Measurements from ENCODE around the gene SETD2. TPM values are rescaled to one million over a fixed set of nuclear protein-coding genes. Genes with fewer than 3 reads are reported as not detected.
"Not testable (repeated sequence)": the region's sequence is repeated elsewhere in the genome, so short reads cannot be mapped to it uniquely, and the experiment has no call there.

Gene SETD2
- total RNA-seq, 2 experiments from 2014 or later, result 55.7 to 74.5 TPM

DNA sequence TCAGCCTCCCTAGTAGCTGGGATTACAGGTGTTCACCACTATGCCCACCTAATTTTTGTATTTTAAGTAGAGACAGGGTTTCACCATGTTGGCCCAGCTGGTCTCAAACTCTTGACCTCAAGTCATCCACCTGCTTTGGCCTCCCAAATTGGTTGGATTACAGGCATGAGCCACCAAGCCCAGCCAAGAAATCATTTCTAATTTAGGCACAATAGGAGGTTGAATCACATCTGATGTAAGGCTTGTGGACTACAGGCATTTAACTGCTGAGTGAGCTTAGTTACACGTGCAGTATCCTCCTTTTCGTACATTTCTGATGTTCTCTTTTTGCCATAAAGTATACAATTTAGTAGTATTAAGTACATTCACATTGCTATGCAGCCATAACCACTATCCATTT lies 31.1 kb upstream of the SETD2 start:
- Histone ChIP-seq H3K36me3 (ENCODE audit: insufficient read depth, low read length) (no peaks in the 10 kb centered on the region), H4K20me1 (ENCODE audit: insufficient read depth, low read length) (no peaks in the 10 kb centered on the region), H2AFZ (ENCODE audit: low read length) (no peak overlapping the region), H3K4me3 (ENCODE audit: low read depth, low read length, poor library complexity, severe bottlenecking) (no peak overlapping the region), H3K9me3 (ENCODE audit: low read length) (no peaks in the 10 kb centered on the region), H3K4me2 (ENCODE audit: low read length) (no peak overlapping the region), H3K4me1 (ENCODE audit: insufficient read depth, low read length, poor library complexity, severe bottlenecking) (no peaks in the 10 kb centered on the region), H3K79me2 (ENCODE audit: insufficient read depth, low read depth, low read length) (no peaks in the 10 kb centered on the region), H3K27ac (ENCODE audit: low read depth, low read length, poor library complexity, severe bottlenecking) (no peak overlapping the region), H3K9me2 (ENCODE audit: insufficient read depth, low read length) (no peaks in the 10 kb centered on the region)
- no TSS peak for BruUV-seq (replicated peaks)
- TF ChIP-seq, protein P1, sequence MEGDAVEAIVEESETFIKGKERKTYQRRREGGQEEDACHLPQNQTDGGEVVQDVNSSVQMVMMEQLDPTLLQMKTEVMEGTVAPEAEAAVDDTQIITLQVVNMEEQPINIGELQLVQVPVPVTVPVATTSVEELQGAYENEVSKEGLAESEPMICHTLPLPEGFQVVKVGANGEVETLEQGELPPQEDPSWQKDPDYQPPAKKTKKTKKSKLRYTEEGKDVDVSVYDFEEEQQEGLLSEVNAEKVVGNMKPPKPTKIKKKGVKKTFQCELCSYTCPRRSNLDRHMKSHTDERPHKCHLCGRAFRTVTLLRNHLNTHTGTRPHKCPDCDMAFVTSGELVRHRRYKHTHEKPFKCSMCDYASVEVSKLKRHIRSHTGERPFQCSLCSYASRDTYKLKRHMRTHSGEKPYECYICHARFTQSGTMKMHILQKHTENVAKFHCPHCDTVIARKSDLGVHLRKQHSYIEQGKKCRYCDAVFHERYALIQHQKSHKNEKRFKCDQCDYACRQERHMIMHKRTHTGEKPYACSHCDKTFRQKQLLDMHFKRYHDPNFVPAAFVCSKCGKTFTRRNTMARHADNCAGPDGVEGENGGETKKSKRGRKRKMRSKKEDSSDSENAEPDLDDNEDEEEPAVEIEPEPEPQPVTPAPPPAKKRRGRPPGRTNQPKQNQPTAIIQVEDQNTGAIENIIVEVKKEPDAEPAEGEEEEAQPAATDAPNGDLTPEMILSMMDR (conservative IDR thresholded peaks at IDR 0.05; ENCODE audit: low read length), result no peak
- no peak for TF ChIP-seq EZH2phosphoT487 (IDR thresholded peaks at IDR 0.05; ENCODE audit: borderline replicate concordance, low read depth, low read length)
- no peak for DNase-seq (ENCODE audit: low spot score)
- CTCF ChIA-PET (ENCODE audit: unreplicated experiment), result no interaction called here
- intact Hi-C loops (cut with micrococcal nuclease; ENCODE audit: unreplicated experiment), result no loop called here
- POLR2A ChIA-PET, result interaction anchor here (1.3 to 1.7 kb wide), 2 partner anchors 10 to 16 kb away, joined by 4 read pairs; no protein-coding TSS in a partner anchor

DNA sequence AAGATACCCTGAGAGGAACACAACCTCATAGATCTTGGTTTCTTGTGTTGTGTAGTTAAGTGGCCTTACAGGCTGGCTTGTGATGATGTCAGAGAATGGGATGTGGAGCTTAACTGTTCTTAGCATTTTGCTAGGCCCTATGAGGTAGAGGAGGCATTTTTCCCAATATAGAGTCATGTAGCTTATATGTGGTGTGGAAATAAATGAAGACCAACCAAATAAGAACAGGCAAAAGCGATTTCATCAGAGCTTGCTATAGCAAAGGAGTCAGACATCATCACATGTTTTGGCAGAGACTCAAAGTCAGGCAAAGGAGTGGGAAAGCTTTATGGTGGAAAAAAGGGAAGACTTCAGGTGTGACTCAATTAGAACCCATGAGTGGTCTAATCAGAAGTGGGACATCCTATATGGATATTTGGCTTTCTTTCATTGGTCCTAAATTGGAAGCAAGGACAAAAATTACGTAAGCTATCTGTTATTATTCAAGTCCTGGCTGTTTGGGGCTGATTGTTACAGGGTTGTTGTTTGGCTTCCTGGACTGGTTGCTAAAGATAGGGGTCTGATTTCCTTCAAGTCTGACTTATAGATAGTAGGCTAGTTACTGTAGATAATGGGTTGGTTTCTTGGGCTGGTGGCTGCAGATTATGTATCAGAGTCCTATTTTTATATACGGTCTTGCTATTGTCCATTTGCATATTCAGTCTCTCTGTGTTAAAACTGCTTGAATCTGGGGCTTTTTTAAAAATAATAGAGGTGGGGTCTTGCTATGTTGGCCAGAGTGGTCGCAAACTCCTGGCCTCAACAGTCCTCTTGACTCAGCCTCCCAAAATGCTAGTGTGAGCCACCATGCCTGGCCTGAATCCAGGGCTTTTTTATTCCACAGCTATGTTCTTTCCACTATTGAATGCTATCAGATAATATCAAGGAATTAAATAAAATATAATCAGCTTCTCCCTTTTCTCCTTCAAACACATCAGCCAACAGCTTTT lies 30.3 kb upstream of the SETD2 start:
- Histone ChIP-seq H3K9me2 (ENCODE audit: insufficient read depth, low read length) (no peaks in the 10 kb centered on the region), H3K4me1 (ENCODE audit: insufficient read depth, low read length, poor library complexity, severe bottlenecking) (no peaks in the 10 kb centered on the region), H3K9me3 (ENCODE audit: low read length) (no peaks in the 10 kb centered on the region), H3K4me2 (ENCODE audit: low read length) (no peak overlapping the region), H3K4me3 (ENCODE audit: low read depth, low read length, poor library complexity, severe bottlenecking) (no peak overlapping the region), H3K36me3 (ENCODE audit: insufficient read depth, low read length) (no peaks in the 10 kb centered on the region), H3K79me2 (ENCODE audit: insufficient read depth, low read depth, low read length) (no peaks in the 10 kb centered on the region), H2AFZ (ENCODE audit: low read length) (no peak overlapping the region), H4K20me1 (ENCODE audit: insufficient read depth, low read length) (no peaks in the 10 kb centered on the region), H3K27ac (ENCODE audit: low read depth, low read length, poor library complexity, severe bottlenecking) (no peak overlapping the region)
- intact Hi-C loops (cut with micrococcal nuclease; ENCODE audit: unreplicated experiment), result no loop called here
- DNase-seq (ENCODE audit: low spot score), result no peak
- ChIA-PET CTCF (ENCODE audit: unreplicated experiment) (no interaction called here), POLR2A (interaction anchor here (0.6 to 1.7 kb wide), 5 partner anchors 10 to 545 kb away, joined by 3 to 4 read pairs (median 3); no protein-coding TSS in a partner anchor)
- TF ChIP-seq EZH2phosphoT487 (IDR thresholded peaks at IDR 0.05; ENCODE audit: borderline replicate concordance, low read depth, low read length), result no peak
- TF ChIP-seq, protein P1 (conservative IDR thresholded peaks at IDR 0.05; ENCODE audit: low read length), result no peak
- BruUV-seq (replicated peaks), result TSS peak; percentile 47

DNA sequence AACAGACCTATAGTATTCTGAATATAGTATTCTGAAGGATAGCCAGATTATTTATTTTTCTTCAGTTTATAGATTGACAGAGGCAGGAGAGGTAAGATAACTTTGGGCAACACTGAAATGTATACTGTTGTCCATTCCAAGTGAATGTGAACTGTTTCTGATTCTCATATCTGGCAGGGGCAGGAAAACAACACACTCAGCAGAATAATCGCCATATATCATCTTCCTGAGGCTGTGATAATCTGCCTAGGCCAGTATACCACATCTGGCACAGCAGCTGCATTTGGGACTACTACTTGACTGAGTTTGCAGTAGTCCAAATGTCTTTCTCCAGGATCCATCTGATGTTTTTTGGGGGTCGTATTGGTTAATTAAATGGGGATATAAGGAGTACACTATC lies 22.4 kb upstream of the SETD2 start:
- no TSS peak for BruUV-seq (replicated peaks)
- no peaks in the 10 kb centered on the region for H4K20me1 ChIP-seq (ENCODE audit: insufficient read depth, low read length)
- TF ChIP-seq EZH2phosphoT487 (IDR thresholded peaks at IDR 0.05; ENCODE audit: borderline replicate concordance, low read depth, low read length), result no peak
- TF ChIP-seq, protein P1 (conservative IDR thresholded peaks at IDR 0.05; ENCODE audit: low read length), result no peak
- H3K4me2 ChIP-seq (ENCODE audit: low read length), result no peak overlapping the region
- intact Hi-C loops (cut with micrococcal nuclease; ENCODE audit: unreplicated experiment), result no loop called here
- H3K9me3 ChIP-seq (ENCODE audit: low read length), result no peaks in the 10 kb centered on the region
- ChIA-PET CTCF (ENCODE audit: unreplicated experiment) (no interaction called here), POLR2A (interaction anchor here (1.0 kb wide), 1 partner anchor 9 kb away, joined by 3 read pairs; no protein-coding TSS in a partner anchor)
- no peak overlapping the region for H3K4me3 ChIP-seq (ENCODE audit: low read depth, low read length, poor library complexity, severe bottlenecking)
- no peaks in the 10 kb centered on the region for H3K79me2 ChIP-seq (ENCODE audit: insufficient read depth, low read depth, low read length)
- H3K9me2 ChIP-seq (ENCODE audit: insufficient read depth, low read length), result no peaks in the 10 kb centered on the region
- H2AFZ ChIP-seq (ENCODE audit: low read length), result no peak overlapping the region
- no peak for DNase-seq (ENCODE audit: low spot score)
- no peak overlapping the region for H3K27ac ChIP-seq (ENCODE audit: low read depth, low read length, poor library complexity, severe bottlenecking)
- peaks cover 8% of the 10 kb centered on the region for H3K4me1 ChIP-seq (ENCODE audit: insufficient read depth, low read length, poor library complexity, severe bottlenecking)
- peaks cover 7% of the 10 kb centered on the region; the same call in 1 of the 2 replicates for H3K36me3 ChIP-seq (ENCODE audit: insufficient read depth, low read length)

GRCh38 chr3:47181685-47182084 lies 17.8 kb upstream of the SETD2 start:
- H3K4me2 ChIP-seq (ENCODE audit: low read length); BruUV-seq (replicated peaks); DNase-seq (ENCODE audit: low spot score); CTCF ChIA-PET (ENCODE audit: unreplicated experiment); H3K27ac ChIP-seq (ENCODE audit: low read depth, low read length, poor library complexity, severe bottlenecking); H3K4me3 ChIP-seq (ENCODE audit: low read depth, low read length, poor library complexity, severe bottlenecking); H2AFZ ChIP-seq (ENCODE audit: low read length); H4K20me1 ChIP-seq (ENCODE audit: insufficient read depth, low read length); H3K79me2 ChIP-seq (ENCODE audit: insufficient read depth, low read depth, low read length); H3K9me3 ChIP-seq (ENCODE audit: low read length); H3K9me2 ChIP-seq (ENCODE audit: insufficient read depth, low read length); intact Hi-C loops (cut with micrococcal nuclease; ENCODE audit: unreplicated experiment): not testable (repeated sequence)
- Histone ChIP-seq H3K4me1 (ENCODE audit: insufficient read depth, low read length, poor library complexity, severe bottlenecking) (peaks cover 15% of the 10 kb centered on the region), H3K36me3 (ENCODE audit: insufficient read depth, low read length) (peaks cover 27% of the 10 kb centered on the region)
- POLR2A ChIA-PET, result interaction anchor here (0.6 to 0.9 kb wide), 2 partner anchors 44 to 110 kb away, joined by 3 read pairs; no protein-coding TSS in a partner anchor
